ENCODE results near the gene REEP6.
"Not testable (repeated sequence)": the region's sequence is repeated elsewhere in the genome, so short reads cannot be mapped to it uniquely, and the experiment has no call there.

REEP6 gene

GRCh38 chr19:1509602-1510441, 18.8 kb downstream of the REEP6 start:
- no peak for DNase-seq

GRCh38 chr19:1510442-1510806, 19.4 kb downstream of the REEP6 start:
- no peak for DNase-seq

DNA sequence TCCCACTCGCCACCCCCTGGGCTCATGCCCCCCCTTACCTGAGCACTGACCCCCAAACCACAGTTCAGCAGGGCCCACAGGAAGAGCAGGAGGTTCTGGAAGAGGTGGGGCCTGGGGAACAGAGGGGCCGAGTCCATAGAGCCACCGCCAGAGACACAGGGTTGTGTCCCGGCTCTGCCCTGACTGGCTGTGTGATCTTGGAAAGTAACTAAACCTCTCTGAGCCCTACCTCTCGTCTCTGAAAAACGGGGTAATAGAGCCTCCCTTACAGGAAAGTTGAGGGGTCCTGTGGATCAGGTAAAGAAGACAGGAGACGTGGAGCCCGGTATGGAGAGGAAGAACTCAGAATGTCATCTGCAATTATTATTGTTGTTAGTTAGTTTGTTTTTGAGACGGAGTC, 19.8 kb downstream of the REEP6 start:
- no peak for DNase-seq

DNA sequence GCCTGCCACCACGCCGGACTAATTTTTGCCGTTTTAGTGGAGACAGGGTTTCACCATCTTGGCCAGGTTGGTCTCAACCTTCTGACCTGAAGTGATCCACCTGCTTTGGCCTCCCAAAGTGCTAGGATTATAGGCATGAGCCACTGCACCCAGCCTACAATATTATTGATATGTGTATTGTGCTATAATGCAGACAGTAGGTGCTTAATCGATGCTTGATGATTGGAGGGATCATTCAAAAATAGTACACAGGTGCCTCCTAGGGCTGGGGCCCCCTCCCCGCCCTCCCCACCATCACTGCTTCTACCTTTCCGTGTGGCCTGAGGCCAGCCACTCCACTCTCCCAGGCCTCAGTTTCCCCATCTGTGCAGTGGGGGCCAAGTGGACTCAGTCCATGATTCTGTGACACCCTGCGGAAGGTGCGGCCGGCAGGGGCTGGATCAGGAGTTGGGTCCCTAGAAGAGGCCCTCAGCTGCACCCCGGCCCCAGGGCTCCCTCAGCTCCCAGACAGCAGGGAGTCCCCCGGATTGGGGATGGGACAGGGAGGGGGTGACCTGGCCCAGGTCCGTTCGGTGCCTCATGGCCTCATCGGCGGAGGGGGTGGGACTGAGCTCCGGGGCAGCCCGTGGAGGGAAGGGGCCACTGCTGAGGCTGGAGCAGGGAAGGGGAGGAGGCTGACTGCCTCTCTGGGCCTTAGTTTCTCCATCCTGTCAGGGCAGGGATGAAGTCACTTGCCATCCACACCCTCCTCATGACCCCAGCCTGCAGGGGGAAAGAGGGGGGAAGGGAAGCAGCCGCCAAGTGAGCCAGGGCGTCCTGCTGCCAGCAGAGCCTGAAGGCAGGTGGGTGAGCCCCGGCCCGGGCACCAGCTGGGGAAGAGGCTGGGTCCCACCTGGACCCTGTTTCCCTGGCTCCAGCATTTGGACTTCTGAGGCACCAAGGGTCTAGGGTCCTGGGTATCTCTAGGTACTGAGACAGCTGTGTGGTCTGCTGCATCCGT, 20.6 kb downstream of the REEP6 start:
- DNase-seq = no peak

DNA sequence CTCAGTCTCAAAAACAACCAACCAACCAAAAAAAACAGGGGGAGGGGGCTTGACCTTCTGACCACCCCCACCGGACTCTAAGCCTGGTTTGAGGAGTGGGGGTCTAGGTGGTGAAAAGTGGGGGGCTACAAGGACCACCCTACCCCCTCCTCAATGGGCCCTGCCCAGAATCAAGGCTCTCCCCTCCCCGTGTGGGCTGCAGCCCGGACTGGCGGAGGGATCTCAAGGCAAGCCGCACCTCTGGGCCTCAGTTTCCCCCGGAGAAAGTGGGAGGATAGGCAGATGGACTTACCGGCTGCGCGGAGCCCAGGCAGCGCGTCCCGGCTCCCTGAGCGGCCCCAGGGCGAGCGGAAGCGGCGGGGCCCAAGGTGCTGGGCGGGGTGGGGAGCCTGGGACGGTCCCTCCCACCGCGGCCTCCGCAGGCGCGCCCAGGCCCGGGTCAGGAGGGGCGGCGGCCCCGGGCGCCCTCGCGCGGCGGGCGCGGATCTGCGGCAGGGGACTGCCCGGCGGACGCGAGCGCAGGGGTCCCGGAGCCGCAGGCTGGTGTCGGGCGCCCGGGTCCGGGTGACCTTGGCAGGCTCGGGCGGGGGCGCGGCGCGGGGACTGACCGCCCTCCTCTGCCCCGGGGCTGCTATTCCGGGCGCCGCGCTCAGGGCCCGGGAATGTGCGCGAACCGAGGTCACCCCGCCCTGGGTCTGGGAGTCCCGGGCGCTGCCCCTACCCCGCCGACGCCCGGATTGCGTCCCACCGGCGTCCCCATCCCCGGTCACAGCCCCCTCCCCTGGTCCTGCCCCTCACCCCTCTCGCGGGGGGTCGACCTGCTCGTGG, 21.9 kb downstream of the REEP6 start, which contains the start of gene ADAMTSL5:
Gene ADAMTSL5, minus strand, starts transcription at position 349 of the 828 bp plus-strand sequence. CDS start 2,076 bp downstream, outside the sequence.
- no peak for DNase-seq

GRCh38 chr19:1513499-1514294, 22.7 kb downstream of the REEP6 start:
- no peak for DNase-seq

DNA sequence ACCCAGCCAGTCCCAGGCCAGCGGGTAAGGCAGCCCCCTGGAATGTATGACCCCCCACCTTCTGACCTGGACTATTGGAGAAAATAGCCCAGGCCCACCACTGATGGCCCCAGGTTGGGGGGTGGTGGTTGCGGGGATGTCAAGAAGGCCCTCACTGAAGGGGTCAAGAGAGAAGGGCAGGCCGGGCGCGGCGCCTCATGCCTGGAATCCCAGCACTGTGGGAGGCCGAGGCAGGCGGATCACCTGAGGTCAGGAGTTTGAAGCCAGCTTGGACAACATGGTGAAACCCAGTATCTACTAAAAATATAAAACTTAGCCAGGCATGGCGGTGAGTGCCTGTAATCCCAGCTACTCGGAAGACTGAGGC, 23.3 kb downstream of the REEP6 start:
- DNase-seq = no peak

GRCh38 chr19:1514986-1515721, 24.2 kb downstream of the REEP6 start:
- no peak for DNase-seq

DNA sequence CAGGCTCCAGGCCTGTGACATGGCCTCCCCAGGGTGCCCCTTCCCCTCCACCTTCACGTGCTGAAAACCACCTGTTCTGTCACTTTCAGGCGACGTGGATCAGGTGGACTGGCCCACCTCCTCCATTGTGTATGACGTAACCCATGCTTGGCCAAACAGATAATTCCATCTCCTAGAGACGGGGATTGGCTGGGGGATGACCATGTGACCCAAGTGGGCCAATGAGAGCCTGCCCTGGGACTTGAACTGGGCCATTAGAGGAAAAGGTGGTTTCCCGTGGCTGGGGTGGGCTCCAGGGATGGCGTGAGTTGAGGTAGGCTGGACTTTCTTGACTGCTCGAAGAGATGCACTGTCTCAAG, 25.4 kb downstream of the REEP6 start:
- no peak for DNase-seq

DNA sequence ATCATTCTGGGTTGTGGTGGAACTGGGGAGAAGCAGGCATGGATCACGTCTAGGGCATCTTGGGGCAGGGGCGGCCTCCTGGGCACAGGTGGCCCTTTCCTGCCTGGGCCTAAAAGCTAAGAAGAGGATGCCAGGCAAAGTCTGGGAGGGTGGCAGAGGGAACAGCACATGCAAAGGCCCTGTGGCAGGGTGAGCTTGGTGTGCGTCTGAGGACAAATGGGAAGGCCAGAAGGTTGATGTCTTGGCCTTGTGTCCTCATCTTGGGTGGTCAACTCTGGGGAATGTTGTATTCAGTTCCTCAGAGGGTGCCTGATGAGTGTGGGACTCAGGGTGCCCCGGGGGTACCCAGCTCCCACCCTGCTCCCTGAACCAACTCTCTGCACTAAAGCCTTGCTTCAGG, 27.5 kb downstream of the REEP6 start:
- DNase-seq = no peak

GRCh38 chr19:1519802-1520201, 28.8 kb downstream of the REEP6 start:
- not testable (repeated sequence) for DNase-seq

DNA sequence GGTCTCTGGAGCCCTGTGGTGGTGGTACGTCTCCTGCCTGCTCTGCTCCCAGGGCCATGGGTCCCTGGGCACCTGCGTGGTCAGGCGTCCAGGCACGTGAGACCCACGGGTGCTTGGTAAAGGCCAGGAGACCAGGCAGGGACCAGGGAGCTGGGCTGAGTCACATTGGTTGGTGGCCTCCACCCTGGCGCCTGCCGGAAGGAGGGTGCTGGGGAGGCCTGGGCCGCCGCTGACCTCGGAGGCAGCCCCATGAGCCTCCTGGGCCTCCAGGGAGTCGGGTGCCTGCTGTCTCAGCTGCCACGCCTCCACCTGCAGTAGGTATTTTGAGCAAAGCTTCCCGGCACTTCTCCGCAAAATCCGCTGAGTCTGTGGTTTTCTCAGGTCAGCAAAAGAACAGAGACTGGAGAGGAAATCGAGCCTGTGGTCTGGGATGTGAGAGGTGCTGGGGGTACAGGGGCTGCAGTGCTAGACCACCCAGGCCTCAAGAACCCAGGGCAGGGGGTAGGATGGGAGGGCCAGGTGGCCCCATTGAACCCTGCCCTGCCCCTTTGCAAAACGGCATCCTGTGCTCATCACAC, 29.3 kb downstream of the REEP6 start:
- DNase-seq = no peak

DNA sequence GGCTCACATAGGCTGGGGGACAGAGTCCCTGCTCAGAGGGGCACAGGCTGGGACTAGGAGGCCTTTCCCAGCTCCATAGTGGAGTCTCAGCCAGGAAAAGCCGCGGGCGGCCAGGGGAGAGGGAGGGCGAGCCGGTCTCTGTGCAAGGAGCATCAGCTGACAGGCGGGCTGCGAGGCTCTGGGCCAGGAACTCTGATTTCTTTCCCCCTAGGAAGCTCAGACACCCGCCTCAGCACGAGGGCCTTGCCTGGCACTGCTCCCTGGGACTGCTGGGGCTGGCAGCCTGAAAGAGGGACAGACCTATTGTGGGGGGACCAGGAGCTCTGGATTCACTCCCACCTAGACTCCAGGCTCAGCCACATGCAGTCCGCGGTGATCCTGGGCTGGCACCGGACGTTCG, 30.7 kb downstream of the REEP6 start:
- DNase-seq = peak; percentile 79

- no peak for DNase-seq
Measured at GRCh38 chr19:1522061-1522460, 31.1 kb downstream of the REEP6 start.

GRCh38 chr19:1522838-1523237, 31.9 kb downstream of the REEP6 start:
- DNase-seq = peak; percentile 7

DNA sequence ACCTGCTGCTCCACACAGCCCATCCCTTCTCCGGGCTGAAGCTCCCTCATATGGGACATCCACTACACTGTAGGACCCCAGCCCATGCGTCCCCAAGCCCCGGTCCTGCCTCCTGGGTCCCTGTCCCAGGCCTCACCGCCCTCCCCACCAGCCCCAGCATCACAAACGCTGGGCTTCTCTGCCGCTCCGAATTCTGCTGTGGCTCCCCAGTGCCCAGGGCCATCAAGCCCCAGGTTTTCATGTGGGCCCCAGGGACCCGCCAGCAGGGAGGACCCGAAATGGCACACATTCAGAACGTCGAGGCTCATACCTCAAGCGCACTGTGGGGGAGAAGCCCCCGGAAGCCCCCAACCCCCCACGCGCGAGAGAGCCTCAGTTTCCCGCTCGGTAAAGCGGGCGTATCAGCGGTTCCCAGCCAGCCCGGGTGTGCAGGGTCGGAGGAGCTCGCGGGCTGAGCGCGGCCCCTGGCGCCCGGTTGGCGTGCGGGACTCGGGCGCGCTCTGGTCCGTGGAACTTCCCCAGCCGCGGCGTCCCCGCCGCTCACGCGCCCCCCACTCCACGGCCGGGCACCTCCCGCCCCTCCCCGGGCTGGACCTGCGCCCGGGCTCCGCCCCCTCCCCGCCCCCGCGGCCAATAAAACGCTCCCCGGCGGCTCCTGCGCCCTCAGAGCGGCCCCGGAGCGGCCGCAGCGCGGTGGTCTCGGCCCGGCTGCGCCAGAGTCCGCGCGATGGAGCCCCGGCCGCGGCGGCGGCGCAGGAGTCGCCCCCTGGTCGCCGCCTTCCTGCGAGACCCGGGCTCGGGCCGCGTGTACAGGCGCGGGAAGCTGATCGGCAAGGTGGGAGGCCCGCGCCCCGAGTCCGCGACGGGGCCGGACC, 32.7 kb downstream of the REEP6 start, which contains the start of gene PLK5:
Gene PLK5, plus strand, starts transcription at position 666 of the 875 bp plus-strand sequence. CDS start 2,920 bp downstream, outside the sequence.
- DNase-seq = peak; percentile 27

GRCh38 chr19:1524287-1524971, 33.4 kb downstream of the REEP6 start:
- DNase-seq = no peak

DNA sequence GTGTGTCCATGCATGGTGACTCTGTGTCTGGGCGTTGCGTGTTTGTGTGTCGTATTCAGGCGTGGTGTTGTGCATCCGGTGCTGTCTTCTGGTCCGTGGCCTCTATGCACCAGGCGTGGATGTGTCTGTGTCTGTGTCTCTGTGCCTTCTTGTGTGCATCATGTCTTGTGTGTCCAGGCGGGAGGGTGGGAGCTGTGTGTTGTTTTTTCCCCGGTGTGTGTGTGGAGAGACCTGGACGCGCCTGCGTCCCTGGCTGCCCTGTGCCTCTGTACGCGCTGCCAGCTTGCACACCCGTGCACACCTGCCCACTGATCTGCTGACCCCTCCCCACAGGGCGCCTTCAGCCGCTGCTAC, 34.0 kb downstream of the REEP6 start:
- DNase-seq = no peak

DNA sequence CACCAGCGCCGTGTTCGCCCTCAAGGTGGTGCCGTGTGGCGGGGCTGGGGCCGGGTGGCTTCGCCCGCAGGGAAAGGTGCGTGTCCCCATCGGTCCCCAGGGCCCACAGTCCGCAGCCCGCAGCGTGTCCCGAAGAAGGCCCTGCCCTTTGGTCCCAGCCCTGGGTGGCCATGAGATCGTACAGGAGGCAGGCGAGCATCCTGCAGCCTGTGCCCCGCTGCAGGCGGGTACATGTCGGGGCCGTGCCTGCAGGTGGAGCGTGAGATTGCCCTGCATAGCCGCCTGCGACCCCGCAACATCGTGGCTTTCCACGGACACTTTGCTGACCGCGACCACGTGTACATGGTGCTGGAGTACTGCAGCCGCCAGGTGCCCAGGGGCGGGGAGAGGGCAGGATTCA, 34.4 kb downstream of the REEP6 start:
- DNase-seq = no peak
